ENCODE measurements around the gene TMTC1.

- TF ChIP-seq POLR2AphosphoS5 (IDR thresholded peaks at IDR 0.05; ENCODE audit: low read depth, low read length) (no peak), REST (IDR thresholded peaks at IDR 0.05; ENCODE audit: insufficient read depth in 1 of 2, low read depth in 2 of 2, low read length in 2 of 2) (no peak), TAF1 (IDR thresholded peaks at IDR 0.05; ENCODE audit: borderline replicate concordance, insufficient read depth, low read length) (no peak), SIN3A (IDR thresholded peaks at IDR 0.05; ENCODE audit: borderline replicate concordance, insufficient read depth, low read length) (no peak), FOXP2 (optimal IDR thresholded peaks at IDR 0.05; ENCODE audit: borderline replicate concordance, extremely low read depth, extremely low read length, insufficient read depth) (no peak)
Measured at GRCh38 chr12:29492891-29493290, 290.9 kb downstream of the TMTC1 start.
